ENCODE data around the gene WDFY2. TPM values are rescaled to one million over a fixed set of nuclear protein-coding genes. Genes with fewer than 3 reads are reported as not detected.
"Not testable (repeated sequence)": the region's sequence is repeated elsewhere in the genome, so short reads cannot be mapped to it uniquely, and the experiment has no call there.

The WDFY2 gene
- total RNA-seq, 2 experiments from 2014 or later = 9.3 to 11.2 TPM

- H3K27me3 Mint-ChIP-seq = no peaks in the 10 kb centered on the region
- peaks cover 49% of the 10 kb centered on the region for H3K4me1 Mint-ChIP-seq (ENCODE audit: low read depth)
- POLR2A ChIA-PET = no interaction called here
- H3K36me3 Mint-ChIP-seq = no peaks in the 10 kb centered on the region
- H3K4me3 Mint-ChIP-seq = no peak overlapping the region
- CTCF ChIA-PET = no interaction called here
- no peak overlapping the region for H3K27ac Mint-ChIP-seq
- DNase-seq = peak; percentile 18
- no peaks in the 10 kb centered on the region for H3K9me3 Mint-ChIP-seq
- intact Hi-C loops (cut with micrococcal nuclease) = no loop called here
Observed at GRCh38 chr13:51643105-51643881, 59.0 kb downstream of the WDFY2 start.

- CTCF ChIA-PET = no interaction called here
- Mint-ChIP-seq H3K4me1 (ENCODE audit: low read depth) (peaks cover 49% of the 10 kb centered on the region), H3K4me3 (no peak overlapping the region), H3K27ac (peak overlapping the region; percentile 34), H3K27me3 (no peaks in the 10 kb centered on the region), H3K9me3 (no peaks in the 10 kb centered on the region), H3K36me3 (no peaks in the 10 kb centered on the region)
- intact Hi-C loops (cut with micrococcal nuclease) = loop anchor here (2.0 kb wide), 3 partner anchors 29 to 159 kb away; no protein-coding TSS in a partner anchor
- DNase-seq = no peak
- POLR2A ChIA-PET = interaction anchor here (2.9 kb wide), 1 partner anchor 191 kb away, joined by 20 read pairs; the partner anchor contains the start of gene INTS6
Observed at GRCh38 chr13:51643882-51644281, 59.6 kb downstream of the WDFY2 start.

GRCh38 chr13:51644654-51645053 is 60.4 kb downstream of the WDFY2 start:
- H3K4me3 Mint-ChIP-seq = no peak overlapping the region
- no peaks in the 10 kb centered on the region for H3K27me3 Mint-ChIP-seq
- no peaks in the 10 kb centered on the region for H3K9me3 Mint-ChIP-seq
- no peaks in the 10 kb centered on the region for H3K36me3 Mint-ChIP-seq
- H3K4me1 Mint-ChIP-seq (ENCODE audit: low read depth) = peaks cover 46% of the 10 kb centered on the region
- POLR2A ChIA-PET = interaction anchor here (0.5 to 2.9 kb wide), 4 partner anchors 12 to 192 kb away, joined by 3 to 20 read pairs (median 7); partner anchors contain the start of gene INTS6
- intact Hi-C loops (cut with micrococcal nuclease) = loop anchor here (1.0 to 2.0 kb wide), 5 partner anchors 25 to 191 kb away; partner anchors contain the start of gene INTS6
- CTCF ChIA-PET = interaction anchor here (0.7 to 1.8 kb wide), 4 partner anchors 14 to 358 kb away, joined by 3 to 7 read pairs (median 4); partner anchors contain the start of gene INTS6
- no peak for DNase-seq
- peak overlapping the region; percentile 68 for H3K27ac Mint-ChIP-seq

- DNase-seq = peak; percentile 32
- Mint-ChIP-seq H3K36me3 (no peaks in the 10 kb centered on the region), H3K4me3 (peak overlapping the region; percentile 38), H3K27me3 (no peaks in the 10 kb centered on the region), H3K4me1 (ENCODE audit: low read depth) (peaks cover 46% of the 10 kb centered on the region), H3K27ac (peak overlapping the region; percentile 68), H3K9me3 (no peaks in the 10 kb centered on the region)
- POLR2A ChIA-PET = interaction anchor here (0.5 to 2.9 kb wide), 5 partner anchors 12 to 192 kb away, joined by 3 to 20 read pairs (median 5); partner anchors contain the start of gene INTS6
- intact Hi-C loops (cut with micrococcal nuclease) = loop anchor here (1.0 to 2.0 kb wide), 5 partner anchors 26 to 192 kb away; partner anchors contain the start of gene INTS6
- CTCF ChIA-PET = interaction anchor here (0.6 to 1.8 kb wide), 7 partner anchors 15 to 359 kb away, joined by 3 to 7 read pairs (median 3); partner anchors contain the start of gene INTS6
Observed at GRCh38 chr13:51645154-51645650, 60.9 kb downstream of the WDFY2 start.

- intact Hi-C loops (cut with micrococcal nuclease) = loop anchor here (1.0 to 2.0 kb wide), 6 partner anchors 27 to 193 kb away; partner anchors contain the start of genes INTS6 and WDFY2
- POLR2A ChIA-PET = interaction anchor here (0.9 to 2.9 kb wide), 4 partner anchors 26 to 193 kb away, joined by 4 to 20 read pairs (median 8); partner anchors contain the start of gene INTS6
- peak overlapping the region; percentile 68 for H3K27ac Mint-ChIP-seq
- peak overlapping the region; percentile 15 for H3K4me3 Mint-ChIP-seq
- no peaks in the 10 kb centered on the region for H3K36me3 Mint-ChIP-seq
- H3K9me3 Mint-ChIP-seq = no peaks in the 10 kb centered on the region
- no peaks in the 10 kb centered on the region for H3K27me3 Mint-ChIP-seq
- CTCF ChIA-PET = interaction anchor here (0.6 to 1.8 kb wide), 7 partner anchors 16 to 360 kb away, joined by 3 to 7 read pairs (median 3); partner anchors contain the start of gene INTS6
- peaks cover 46% of the 10 kb centered on the region for H3K4me1 Mint-ChIP-seq (ENCODE audit: low read depth)
- no peak for DNase-seq
Observed at GRCh38 chr13:51645761-51646670, 61.8 kb downstream of the WDFY2 start.

- H3K36me3 Mint-ChIP-seq = peaks cover 2% of the 10 kb centered on the region
- intact Hi-C loops (cut with micrococcal nuclease) = no loop called here
- ChIA-PET POLR2A (no interaction called here), CTCF (interaction anchor here (0.7 kb wide), 1 partner anchor 28 kb away, joined by 3 read pairs; no protein-coding TSS in a partner anchor)
- no peak for DNase-seq
- peaks cover 5% of the 10 kb centered on the region for H3K9me3 Mint-ChIP-seq
- no peak overlapping the region for H3K4me3 Mint-ChIP-seq
- H3K27ac Mint-ChIP-seq = no peak overlapping the region
- peaks cover 49% of the 10 kb centered on the region for H3K4me1 Mint-ChIP-seq (ENCODE audit: low read depth)
- no peaks in the 10 kb centered on the region for H3K27me3 Mint-ChIP-seq
Observed at GRCh38 chr13:51647067-51647466, 62.8 kb downstream of the WDFY2 start.

- DNase-seq; CTCF ChIA-PET; H3K27me3 Mint-ChIP-seq; POLR2A ChIA-PET; H3K27ac Mint-ChIP-seq; H3K4me3 Mint-ChIP-seq; intact Hi-C loops (cut with micrococcal nuclease): not testable (repeated sequence)
- peaks cover 23% of the 10 kb centered on the region for H3K36me3 Mint-ChIP-seq
- peaks cover 11% of the 10 kb centered on the region for H3K4me1 Mint-ChIP-seq (ENCODE audit: low read depth)
- peaks cover 47% of the 10 kb centered on the region for H3K9me3 Mint-ChIP-seq
Observed at GRCh38 chr13:51652193-51652592, 67.9 kb downstream of the WDFY2 start.

GRCh38 chr13:51659276-51660127 is 75.2 kb downstream of the WDFY2 start:
- DNase-seq = no peak
- POLR2A ChIA-PET = no interaction called here
- Mint-ChIP-seq H3K9me3 (peaks cover 31% of the 10 kb centered on the region), H3K27ac (no peak overlapping the region), H3K27me3 (no peaks in the 10 kb centered on the region), H3K36me3 (peaks cover 18% of the 10 kb centered on the region), H3K4me3 (no peak overlapping the region), H3K4me1 (ENCODE audit: low read depth) (peaks cover 6% of the 10 kb centered on the region)
- CTCF ChIA-PET = no interaction called here
- intact Hi-C loops (cut with micrococcal nuclease) = no loop called here

GRCh38 chr13:51660813-51661212 is 76.6 kb downstream of the WDFY2 start:
- Mint-ChIP-seq H3K36me3 (peaks cover 10% of the 10 kb centered on the region), H3K27ac (no peak overlapping the region), H3K9me3 (peaks cover 22% of the 10 kb centered on the region), H3K4me3 (no peak overlapping the region), H3K27me3 (no peaks in the 10 kb centered on the region), H3K4me1 (ENCODE audit: low read depth) (peaks cover 7% of the 10 kb centered on the region)
- ChIA-PET POLR2A (no interaction called here), CTCF (no interaction called here)
- intact Hi-C loops (cut with micrococcal nuclease) = no loop called here
- DNase-seq = no peak

- no peak overlapping the region for H3K27ac Mint-ChIP-seq
- no peaks in the 10 kb centered on the region for H3K9me3 Mint-ChIP-seq
- ChIA-PET POLR2A (no interaction called here), CTCF (interaction anchor here (0.9 kb wide), 1 partner anchor 19 kb away, joined by 3 read pairs; no protein-coding TSS in a partner anchor)
- peaks cover 4% of the 10 kb centered on the region for H3K36me3 Mint-ChIP-seq
- intact Hi-C loops (cut with micrococcal nuclease) = no loop called here
- no peaks in the 10 kb centered on the region for H3K27me3 Mint-ChIP-seq
- H3K4me3 Mint-ChIP-seq = no peak overlapping the region
- DNase-seq = no peak
- peaks cover 14% of the 10 kb centered on the region for H3K4me1 Mint-ChIP-seq (ENCODE audit: low read depth)
Observed at GRCh38 chr13:51663973-51664957, 80.0 kb downstream of the WDFY2 start.

All from activated CD4-positive, alpha-beta memory T cell treated with anti-CD3 and anti-CD28 coated beads for 36 hours (primary cell).